NCI-H2227 (cell line): ENCODE results near the gene UBE2J2.
"Not testable (repeated sequence)": the region's sequence is repeated elsewhere in the genome, so short reads cannot be mapped to it uniquely, and the experiment has no call there.

Experiments
- DNase-seq: peaks from one replicate; lab custom pipeline; 2025; ENCODE audit not compliant: unreplicated experiment; lab: John Stamatoyannopoulos, UW

The UBE2J2 gene

GRCh38 chr1:1273512-1274298 is at the start of gene UBE2J2:
Gene UBE2J2 (minus strand): TSS chr1:1273854. CDS start chr1:1267992, 5,862 bp downstream.
- peak; percentile 93 for DNase-seq

DNA sequence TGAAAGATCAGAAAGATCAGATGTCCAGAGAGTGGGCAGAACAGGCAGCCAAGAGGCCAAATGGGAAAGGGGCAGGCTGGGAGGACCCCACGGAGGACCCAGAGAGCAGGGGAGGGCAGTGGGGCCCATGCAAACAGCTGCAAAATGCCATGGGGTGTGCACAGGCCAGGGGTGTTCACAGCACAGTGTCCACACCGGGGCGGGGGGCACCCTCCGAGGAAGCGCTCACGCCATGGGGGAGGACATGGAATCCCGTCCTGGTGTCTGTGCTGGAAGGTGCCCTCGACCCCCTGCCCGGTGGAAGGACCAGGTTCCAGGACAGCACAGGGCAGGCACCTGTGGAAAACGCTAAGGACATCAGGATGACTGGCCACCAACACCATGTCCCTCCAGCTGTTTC is 49.3 kb upstream of the UBE2J2 start:
- no peak for DNase-seq

- no peak for DNase-seq
Measured at GRCh38 chr1:1322418-1322817, 48.8 kb upstream of the UBE2J2 start.

- no peak for DNase-seq
Measured at GRCh38 chr1:1321477-1321876, 47.8 kb upstream of the UBE2J2 start.

GRCh38 chr1:1320666-1321448 is 47.2 kb upstream of the UBE2J2 start:
- DNase-seq: no peak

DNA sequence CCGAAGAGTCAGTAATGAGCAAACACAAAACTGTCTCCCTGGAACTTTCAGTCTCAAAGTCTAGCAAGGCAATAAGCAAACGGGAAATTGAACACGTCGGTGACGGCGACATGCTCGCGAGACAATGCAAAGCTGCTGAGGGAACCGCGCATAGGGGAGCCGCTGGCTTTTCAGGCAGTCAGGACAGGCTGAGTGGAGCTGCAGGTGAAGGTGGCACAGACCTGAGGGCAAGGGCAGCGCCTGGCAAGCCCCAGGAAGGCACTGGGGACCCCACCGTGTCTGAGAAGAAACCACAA is 45.9 kb upstream of the UBE2J2 start:
- DNase-seq: no peak

DNA sequence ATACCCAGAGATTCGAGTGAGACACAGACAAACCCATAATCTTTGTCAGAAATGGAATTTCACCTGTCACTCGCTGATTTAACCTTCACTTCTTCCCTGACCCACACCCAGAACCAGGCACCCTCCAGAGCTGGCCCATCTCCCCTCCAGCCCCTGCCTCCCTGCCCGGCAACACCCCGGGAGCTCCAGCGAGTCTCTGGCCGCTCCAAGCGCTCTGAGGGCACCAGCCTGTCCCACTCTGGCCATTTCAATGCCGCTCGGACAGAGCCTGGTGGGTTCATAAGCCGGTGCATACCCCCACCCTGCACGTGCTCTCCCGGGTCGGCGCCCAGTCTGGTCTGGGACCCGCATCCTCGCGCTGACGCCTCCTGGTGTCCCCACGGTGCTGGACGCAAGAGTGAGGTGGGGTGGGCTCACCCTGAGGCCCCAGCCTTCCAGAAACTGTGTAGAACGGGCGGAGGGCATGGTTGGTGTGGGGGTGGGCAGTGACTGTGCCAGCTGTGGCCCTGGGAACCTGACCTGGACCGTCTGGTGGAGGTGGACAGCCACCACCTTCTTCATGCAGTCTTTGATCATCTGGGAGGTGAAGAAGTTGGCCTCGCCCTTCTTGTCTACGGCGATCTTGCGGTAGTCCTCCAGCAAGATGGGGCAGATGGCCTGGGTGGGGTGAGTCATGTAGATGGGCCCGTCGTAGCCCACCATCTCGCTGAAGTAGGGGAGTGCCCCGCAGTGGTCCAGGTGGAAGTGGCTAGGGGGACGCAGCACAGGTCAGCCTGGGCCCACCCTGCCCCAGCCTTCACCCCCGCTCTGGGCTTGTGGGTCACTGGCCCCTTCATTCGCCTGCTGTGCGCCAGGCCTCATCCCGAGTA is 45.4 kb upstream of the UBE2J2 start:
- DNase-seq: no peak

DNA sequence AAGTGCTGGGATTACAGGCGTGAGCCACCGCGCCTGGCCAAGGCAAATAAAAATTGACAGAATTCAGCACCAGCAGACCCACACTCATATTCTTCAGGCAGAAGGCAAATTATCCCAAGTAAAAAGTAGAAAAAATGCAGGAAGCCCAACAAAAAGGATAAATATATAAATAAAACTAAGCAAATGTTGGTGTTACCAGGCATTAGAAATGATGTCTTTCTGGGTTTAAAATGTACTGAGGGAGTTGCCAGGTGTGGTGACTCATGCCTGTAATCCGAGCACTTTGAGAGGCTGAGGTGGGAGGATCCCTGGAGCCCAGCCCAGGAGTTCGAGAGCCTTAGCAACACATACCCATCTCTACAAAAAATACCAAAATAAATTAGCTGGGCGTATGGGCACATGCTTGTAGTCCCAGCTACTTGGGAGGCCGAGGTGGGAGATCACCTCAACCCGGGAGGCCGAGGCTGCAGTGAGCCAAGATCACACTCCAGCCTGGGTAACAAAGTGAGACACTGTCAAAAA is 44.5 kb upstream of the UBE2J2 start:
- no peak for DNase-seq

- DNase-seq: no peak
Measured at GRCh38 chr1:1317420-1317819, 43.8 kb upstream of the UBE2J2 start.

DNA sequence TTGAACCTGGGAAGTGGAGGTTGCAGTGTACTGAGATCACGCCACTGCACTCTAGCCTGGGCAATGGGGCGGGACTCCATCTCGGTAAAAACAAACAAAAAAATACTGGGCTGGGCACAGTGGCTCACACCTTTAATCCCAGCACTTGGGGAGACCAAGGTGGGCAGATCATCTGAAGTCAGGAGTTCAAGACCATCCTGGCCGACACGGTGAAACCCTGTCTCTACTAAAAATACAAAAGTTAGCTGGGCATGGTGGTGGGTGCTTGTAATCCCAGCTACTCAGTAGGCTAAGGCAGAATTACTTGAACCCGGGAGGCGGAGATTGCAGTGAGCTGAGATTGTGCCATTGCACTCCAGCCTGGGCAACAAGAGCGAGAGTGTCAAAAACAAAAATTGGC is 42.5 kb upstream of the UBE2J2 start:
- DNase-seq: not testable (repeated sequence)

DNA sequence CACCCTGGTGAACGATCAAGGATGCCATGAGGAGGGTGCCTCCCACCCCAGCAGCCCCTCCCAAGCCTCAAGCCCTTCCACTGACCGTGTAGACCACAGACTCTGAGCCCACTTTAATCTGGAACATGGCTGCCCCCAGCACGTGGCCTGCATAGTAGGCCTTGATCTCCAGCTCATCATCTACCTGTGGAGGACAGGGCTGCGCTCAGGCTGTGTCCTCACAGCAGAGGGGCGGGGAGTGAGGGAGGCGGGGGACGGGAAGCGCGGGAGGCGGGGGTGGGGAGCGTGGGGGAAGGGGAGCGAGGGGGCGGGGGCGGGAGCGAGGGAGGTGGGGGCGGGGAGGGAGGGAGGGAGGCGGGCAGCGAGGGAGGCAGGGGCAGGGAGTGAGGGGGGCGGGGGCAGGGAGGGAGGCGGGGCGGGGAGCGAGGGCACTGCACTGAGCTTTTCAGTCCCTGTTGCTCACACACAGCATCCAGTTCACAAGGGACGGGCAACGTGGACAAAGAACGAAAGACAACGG is 41.8 kb upstream of the UBE2J2 start:
- peak; percentile 87 for DNase-seq

DNA sequence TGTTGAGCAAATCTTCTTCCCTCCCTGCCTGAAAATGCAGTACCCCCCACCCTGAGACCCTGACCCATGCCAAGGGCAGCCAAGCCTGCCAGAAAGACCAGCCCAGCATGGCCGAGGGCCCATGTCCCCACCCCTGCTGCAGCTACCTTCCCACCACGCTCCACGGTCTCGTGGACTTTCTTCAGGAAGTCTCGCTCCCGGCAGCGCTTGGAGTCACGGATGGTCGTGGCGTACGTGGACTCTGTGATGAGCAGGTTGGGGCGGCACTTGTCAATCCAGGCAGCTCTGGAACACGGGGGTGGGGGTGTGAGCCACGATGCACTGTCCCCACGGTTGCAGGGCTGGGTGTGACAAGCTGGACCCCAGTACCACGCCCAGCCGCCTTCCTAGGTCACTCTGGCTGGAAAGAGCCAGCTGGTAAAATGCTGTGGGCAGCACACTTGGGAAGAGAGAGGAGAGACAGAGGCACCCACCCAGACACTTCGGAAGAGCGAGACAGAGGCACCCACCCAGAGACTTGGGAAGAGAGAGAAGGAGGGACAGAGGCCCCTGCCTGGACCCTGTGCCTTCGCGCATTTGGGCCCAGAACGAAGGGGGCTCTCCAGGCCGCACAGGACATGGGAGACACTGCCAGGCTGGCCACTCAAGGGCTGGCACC is 41.2 kb upstream of the UBE2J2 start:
- DNase-seq: no peak

- no peak for DNase-seq
Measured at GRCh38 chr1:1314237-1314586, 40.6 kb upstream of the UBE2J2 start.

GRCh38 chr1:1313500-1314236 is 40.0 kb upstream of the UBE2J2 start:
- DNase-seq: no peak

DNA sequence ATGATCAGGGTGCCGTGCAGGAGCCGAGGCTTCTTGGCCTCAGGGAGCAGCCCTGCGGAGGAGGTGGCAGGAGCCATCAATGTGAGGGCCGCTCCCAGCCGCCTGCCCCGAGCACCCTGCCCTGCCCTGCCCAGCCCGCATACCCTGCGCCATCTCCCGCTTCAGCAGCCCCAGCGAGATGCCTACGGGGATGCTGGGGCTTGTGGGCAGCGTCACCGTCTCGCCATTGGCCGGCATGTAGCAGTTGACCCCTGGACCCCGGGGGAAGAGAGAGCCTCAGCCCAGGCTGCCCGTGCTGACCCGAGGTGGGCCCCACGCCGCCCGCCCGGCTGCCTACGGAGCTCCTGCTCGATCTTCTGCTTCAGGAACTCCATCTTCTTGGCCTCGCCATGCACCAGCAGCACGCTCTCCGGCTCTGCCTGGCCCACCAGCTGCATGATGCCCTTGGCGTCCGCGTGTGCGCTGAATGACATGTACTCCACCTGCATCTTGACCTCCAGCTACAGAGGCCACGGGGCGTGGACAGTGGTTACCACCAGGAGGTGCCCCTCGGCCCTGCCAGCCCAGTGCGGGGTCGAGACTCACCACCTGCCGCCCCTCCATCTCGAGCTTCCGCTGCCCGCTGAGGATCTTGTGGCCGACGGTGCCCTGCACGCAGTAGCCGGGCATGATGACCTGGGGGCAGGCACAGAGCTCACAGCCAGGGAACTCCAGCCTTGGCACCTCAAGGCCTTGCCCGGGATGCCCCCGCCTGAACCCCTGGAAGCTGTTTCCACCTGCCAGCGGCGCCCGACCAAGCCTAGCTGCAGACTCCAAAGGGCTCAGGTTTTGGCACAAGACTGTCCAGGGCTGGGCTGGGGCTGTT is 39.0 kb upstream of the UBE2J2 start:
- no peak for DNase-seq

GRCh38 chr1:1311107-1312104 is 37.8 kb upstream of the UBE2J2 start:
- DNase-seq: no peak

- no peak for DNase-seq
Measured at GRCh38 chr1:1310476-1311053, 36.9 kb upstream of the UBE2J2 start.

- no peak for DNase-seq
Measured at GRCh38 chr1:1310109-1310385, 36.4 kb upstream of the UBE2J2 start.
